ENCODE data around the gene SLC43A1.

GRCh38 chr11:57479911-57480310 lies 35.6 kb downstream of the SLC43A1 start:
- TF ChIP-seq ZNF274 (IDR thresholded peaks at IDR 0.05; ENCODE audit: low read depth, low read length) (no peak), YY1 (IDR thresholded peaks at IDR 0.05; ENCODE audit: insufficient read depth, insufficient read length) (no peak)

Measured in NT2/D1 (cell line).